Stimulated activated naive CD4-positive, alpha-beta T cell treated with Interleukin-2 at 50 U/mL for 16 hours (primary cell): ENCODE results near the gene ABCA6.

Source experiments
- DNase-seq: peaks from one replicate; lab custom pipeline; 2025; lab: John Stamatoyannopoulos, UW

The ABCA6 gene

DNA sequence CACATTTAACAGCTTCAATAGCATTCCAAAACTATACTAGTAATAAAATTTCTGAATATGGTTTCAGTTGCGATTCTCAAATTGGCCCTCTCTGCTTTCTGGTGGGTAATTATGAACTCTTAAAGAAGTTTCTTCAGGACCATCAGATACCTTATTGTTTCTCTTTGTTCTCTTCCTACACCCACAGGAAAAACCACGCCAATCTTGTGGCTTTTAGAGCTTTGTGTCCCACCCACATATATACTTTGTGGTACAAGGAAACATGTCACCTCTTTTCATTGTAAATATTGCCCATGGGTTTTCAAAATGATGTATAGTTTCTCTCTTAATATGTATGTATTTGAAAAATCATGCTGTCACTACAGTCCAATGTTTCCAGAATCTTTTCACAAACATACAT, 93.1 kb downstream of the ABCA6 start:
- no peak for DNase-seq

GRCh38 chr17:69047368-69048263, 94.1 kb downstream of the ABCA6 start:
- DNase-seq, result no peak

- DNase-seq, result no peak
These were observed 95.4 kb downstream of the ABCA6 start for GRCh38 chr17:69046121-69046807.

DNA sequence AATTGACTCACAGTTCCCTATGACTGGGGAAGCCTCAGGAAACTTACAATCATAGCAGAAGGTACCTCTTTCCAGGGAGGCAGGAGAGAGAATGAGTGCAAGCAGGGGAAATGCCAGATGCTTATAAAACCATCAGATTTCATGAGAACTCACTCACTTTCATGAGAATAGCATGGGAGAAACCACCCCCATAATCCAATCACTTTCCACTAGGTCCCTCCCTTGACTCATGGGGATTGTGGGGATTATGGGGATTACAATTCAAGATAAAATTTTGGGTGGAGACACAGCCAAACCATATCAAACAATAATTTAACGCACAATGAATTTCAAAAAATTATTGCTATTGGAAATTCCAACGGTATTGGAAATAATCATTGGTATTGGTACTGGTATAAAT, 96.0 kb downstream of the ABCA6 start:
- DNase-seq, result no peak

DNA sequence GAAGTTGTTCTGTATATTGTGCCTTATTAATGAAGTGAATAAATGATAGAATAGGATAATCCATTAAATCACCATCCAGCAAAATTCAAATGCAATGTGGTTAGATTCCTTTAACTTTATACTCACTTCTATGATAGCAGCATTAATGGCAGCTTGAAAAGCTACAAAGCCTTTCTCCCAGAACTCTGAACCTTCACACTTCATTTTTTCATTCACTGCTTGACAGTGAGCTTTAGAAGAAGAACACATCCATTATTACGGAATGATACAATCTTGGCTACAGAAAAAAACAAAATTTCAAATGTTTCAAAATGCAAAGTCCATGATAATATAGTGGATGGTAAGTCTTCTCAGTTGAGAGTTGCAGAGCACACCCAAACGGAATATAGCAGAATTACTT, 97.3 kb downstream of the ABCA6 start:
- no peak for DNase-seq

- DNase-seq, result no peak
These were observed 98.5 kb downstream of the ABCA6 start for GRCh38 chr17:69043098-69043734.

- no peak for DNase-seq
These were observed 99.4 kb downstream of the ABCA6 start for GRCh38 chr17:69042308-69042707.

DNA sequence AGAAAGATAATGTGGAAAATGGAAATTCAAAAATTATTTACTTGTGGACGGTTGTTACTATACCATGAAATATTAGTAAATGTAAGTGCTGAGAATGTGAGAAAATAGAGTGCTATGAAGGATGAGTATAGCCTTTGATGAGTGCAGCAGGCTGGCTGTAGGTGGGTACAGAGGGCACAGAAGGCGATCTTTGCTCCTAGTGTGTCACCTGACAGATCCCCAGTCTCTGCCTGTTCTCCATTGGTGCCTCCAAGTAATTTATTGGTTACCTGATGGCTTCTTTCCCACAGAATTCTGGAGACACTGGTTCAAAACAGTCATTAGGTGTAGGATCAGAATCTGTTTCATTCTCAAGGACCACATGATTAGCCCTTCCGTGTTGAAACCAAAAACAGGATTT, 109.9 kb downstream of the ABCA6 start:
- no peak for DNase-seq

DNA sequence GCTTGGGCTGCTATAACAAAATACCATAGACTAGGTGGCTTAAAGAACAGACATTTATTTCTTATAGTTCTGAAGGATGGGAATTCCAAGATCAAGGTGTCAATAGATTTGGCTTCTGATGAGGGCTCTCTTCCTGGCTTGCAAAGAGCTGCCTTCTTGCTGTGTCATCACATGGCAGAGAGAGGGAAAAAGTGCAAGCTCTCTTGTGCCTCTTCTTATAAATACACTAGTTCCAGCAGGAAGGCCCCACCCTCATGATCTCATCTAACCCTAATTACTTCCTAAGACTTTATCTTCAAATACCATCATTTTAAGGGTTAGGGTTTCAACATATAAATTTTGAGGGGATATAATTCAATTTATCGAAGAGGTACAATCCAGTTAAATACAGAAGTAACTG, 111.5 kb downstream of the ABCA6 start:
- DNase-seq, result no peak
